K562 (cell line): ENCODE data around the gene LRIT1. TPM values are rescaled to one million over a fixed set of nuclear protein-coding genes. Genes with fewer than 3 reads are reported as not detected.
"Not testable (repeated sequence)": the region's sequence is repeated elsewhere in the genome, so short reads cannot be mapped to it uniquely, and the experiment has no call there.

Experiments
- AFF1 ChIP-seq, 2 experiments: fragments of 450-650 bp; IDR thresholded peaks; 2 replicates each; pipeline ENCODE4 v1.6.1; 2018; ENCODE audit warnings: mild to moderate bottlenecking in 2 of 2, low read depth in 1 of 2; ENCODE audit not compliant: partially characterized antibody in 2 of 2
- CREB3L1 ChIP-seq: fragments of 450-650 bp; IDR thresholded peaks from 2 replicates; pipeline ENCODE4 v1.6.1; 2014; ENCODE audit warnings: low read depth, mild to moderate bottlenecking, moderate library complexity, borderline replicate concordance
- CTBP1 ChIP-seq: fragments of 450-650 bp; IDR thresholded peaks from 2 replicates; pipeline ENCODE4 v1.6.1; 2016; ENCODE audit warnings: borderline replicate concordance
- HDAC3 ChIP-seq: fragments of 450-650 bp; IDR thresholded peaks from 2 replicates; pipeline ENCODE4 v1.6.1; 2018; ENCODE audit warnings: borderline replicate concordance, mild to moderate bottlenecking, moderate library complexity; ENCODE audit not compliant: partially characterized antibody
- MNT ChIP-seq, 2 experiments: fragments of 450-650 bp; conservative IDR thresholded peaks; 2 replicates each; pipeline ENCODE4 v1.6.1; 2017; ENCODE audit warnings: mild to moderate bottlenecking in 2 of 2, moderate library complexity in 2 of 2
- MYC ChIP-seq, 2 experiments: fragments of 250-450 bp in 1 of 2; sonication (Bioruptor Pico) in 1 of 2; IDR thresholded peaks; 2 replicates each; pipeline versions ENCODE4 v1.5.1 to v1.6.1; 2012 to 2021; ENCODE audit warnings: low read depth in 2 of 2, borderline replicate concordance in 1 of 2, improper control_type of control experiment in 1 of 2, low read length in 1 of 2, mild to moderate bottlenecking in 1 of 2, moderate library complexity in 1 of 2
- NBN ChIP-seq: fragments of 450-650 bp; IDR thresholded peaks from 2 replicates; pipeline ENCODE4 v1.6.1; 2016; ENCODE audit warnings: low read depth, mild to moderate bottlenecking
- NCOA1 ChIP-seq: fragments of 450-650 bp; IDR thresholded peaks from 2 replicates; pipeline ENCODE4 v1.6.1; 2016; ENCODE audit warnings: low read depth
- NKRF ChIP-seq: fragments of 450-650 bp; IDR thresholded peaks from 2 replicates; pipeline ENCODE4 v1.6.1; 2016; ENCODE audit warnings: borderline replicate concordance
- NRF1 ChIP-seq, 2 experiments: fragments of 450-650 bp; IDR thresholded peaks in 1 of 2; conservative IDR thresholded peaks in 1 of 2; 2 replicates each; pipeline ENCODE4 v1.6.1; 2014; ENCODE audit warnings: mild to moderate bottlenecking in 2 of 2
- POLR2G ChIP-seq: fragments of 200-400 bp; formaldehyde crosslinking; IDR thresholded peaks from 2 replicates; pipeline ENCODE4 v1.6.1; 2017; ENCODE audit warnings: low read depth, mild to moderate bottlenecking, antibody characterized with exemption, low read length, moderate library complexity
- TAF9B ChIP-seq: fragments of 450-650 bp; IDR thresholded peaks from 2 replicates; pipeline ENCODE4 v1.6.1; 2018; ENCODE audit warnings: mild to moderate bottlenecking; ENCODE audit not compliant: partially characterized antibody
- TFAP4 ChIP-seq: sonication (generic); formaldehyde crosslinking; IDR thresholded peaks from 2 replicates; pipeline ENCODE4 v1.8.0; 2022; ENCODE audit warnings: missing genetic modification reagents, mild to moderate bottlenecking, moderate library complexity, borderline replicate concordance
- TOE1 ChIP-seq, 2 experiments: fragments of 450-650 bp in 1 of 2; sonication (generic) in 1 of 2; formaldehyde crosslinking in 1 of 2; IDR thresholded peaks; 2 replicates each; pipeline versions ENCODE4 v1.7.1 to v1.8.0; 2016 to 2022; ENCODE audit warnings: borderline replicate concordance in 2 of 2, mild to moderate bottlenecking in 2 of 2, antibody characterized with exemption in 1 of 2, inconsistent platforms in 1 of 2, low read depth in 1 of 2, missing genetic modification reagents in 1 of 2, moderate library complexity in 1 of 2
- polyA plus RNA-seq, 8 experiments: library from polyadenylated mRNA; depleted of rRNA in 4 of 8; stranded (reverse) in 5 of 8; unstranded in 3 of 8; fragments of >200 nt; fragmentation: Nextera tagmentation in 2 of 8; fragmentation: Illumina TruSeq in 1 of 8; extraction: Ambion mirVana in 2 of 8; extraction: Trizol in 1 of 8; gene quantifications; 2 replicates each; pipeline versions ENCODE4 v1.2.1 to v1.2.3, GENCODE V29; 2011 to 2014; ENCODE audit warnings: inconsistent platforms in 1 of 8, missing spikeins in 1 of 8
- total RNA-seq, 7 experiments: library from RNA; depleted of rRNA in 6 of 7; stranded (reverse); fragments of >200 nt in 6 of 7; fragmentation: Illumina TruSeq in 2 of 7; extraction: Trizol in 2 of 7; gene quantifications; 2 replicates each; pipeline versions ENCODE4 v1.2.1 to v1.2.3, GENCODE V29; 2011 to 2021; ENCODE audit warnings: low replicate concordance in 1 of 7

Gene LRIT1
- total and polyA plus RNA-seq, 9 of the 15 experiments (the other 6 are each of a cell fraction or from before 2014, with no cell fraction given): not detected

- peak; percentile 44; the same call in 1 of the 2 replicates for TF ChIP-seq TOE1 (IDR thresholded peaks at IDR 0.05; ENCODE audit: borderline replicate concordance)
- TF ChIP-seq TOE1 (CRISPR knock-in tag; IDR thresholded peaks at IDR 0.05; ENCODE audit: borderline replicate concordance, low read depth); MYC (IDR thresholded peaks at IDR 0.05; ENCODE audit: low read depth, low read length): not testable (repeated sequence)
- TF ChIP-seq NRF1 (conservative IDR thresholded peaks at IDR 0.05 in 1 of 2, IDR thresholded peaks at IDR 0.05 in 1 of 2): peak; percentile 62 to 69
- TF ChIP-seq TAF9B: peak; percentile 73
- 0 out of 2 replicates have a peak, but pooled peaks have one; percentile 35 for TF ChIP-seq NCOA1
- TF ChIP-seq CREB3L1: peak; percentile 60; the same call in 1 of the 2 replicates
- TF ChIP-seq NBN: peak; percentile 37; the same call in 1 of the 2 replicates
- TF ChIP-seq NKRF: peak; percentile 46; the same call in 1 of the 2 replicates
- TF ChIP-seq AFF1 (IDR thresholded peaks at IDR 0.05; ENCODE audit: low read depth in 1 of 2, partially characterized antibody in 2 of 2): peak in 1 of 2 experiments; percentile 56
- TF ChIP-seq CTBP1: peak; percentile 56; the same call in 1 of the 2 replicates
- peak; percentile 50 for TF ChIP-seq POLR2G
- peak; percentile 52; the same call in 1 of the 2 replicates for TF ChIP-seq TFAP4 (CRISPR knock-in tag)
- peak; percentile 20 for TF ChIP-seq HDAC3
- TF ChIP-seq MNT (conservative IDR thresholded peaks at IDR 0.05): peak; percentile 65 to 78; a peak in 2 of 4 replicates
- 0 out of 2 replicates have a peak, but pooled peaks have one; percentile 61 for TF ChIP-seq MYC (CRISPR knock-in tag; IDR thresholded peaks at IDR 0.05; ENCODE audit: borderline replicate concordance, low read depth)
Measured at GRCh38 chr10:84279876-84280475, 38.6 kb upstream of the LRIT1 start (continued).
